K562 (cell line): Measurements from ENCODE around the gene SQOR. TPM values are rescaled to one million over a fixed set of nuclear protein-coding genes. Genes with fewer than 3 reads are reported as not detected.

Experiments used
- ATAC-seq: fragments of 200-7000 bp; cut with Tn5 transposase; 3 replicates; pipeline ENCODE4 v1.9.1; 2020; ENCODE audit warnings: moderate library complexity
- BruUV-seq: library from RNA; stranded (reverse); fragments of 400-500 nt; replicated peaks from 2 replicates; lab custom pipeline; 2021; lab: Mats Ljungman, UMichigan
- CTCF ChIA-PET: fragments of 300-600 bp; formaldehyde crosslinking; extraction: SDS; loops from one replicate; lab custom pipeline; 2021; ENCODE audit warnings: low intra/inter-chr PET ratio; lab: Yijun Ruan, JAX
- POLR2A ChIA-PET: fragments of 300-600, 350-650 bp; sonication (Branson Sonifier 250); formaldehyde crosslinking; extraction: SDS; loops from one replicate; lab custom pipeline; 2021; ENCODE audit warnings: antibody characterized with exemption, inconsistent platforms; lab: Yijun Ruan, JAX
- DNase-seq, 4 experiments: peaks; one replicate each; pipeline versions ENCODE4 v3.0.0 to v3.0.0-alpha.2; 2011 to 2018; ENCODE audit warnings: low spot score in 3 of 4, mixed read lengths in 3 of 4; ENCODE audit errors: extremely low read depth in 1 of 4
- FAIRE-seq: peaks from 2 replicates; lab custom pipeline; 2011; peaks lifted over from hg19 to GRCh38; lab: Jason Lieb, UNC
- H2AFZ ChIP-seq: 2 replicates; pipeline ENCODE4 v1.6.0; 2011; ENCODE audit warnings: low read depth, low read length, control low read depth, inconsistent platforms
- H3K27ac ChIP-seq: fragments of 200-600 bp; 3 replicates; pipeline ENCODE4 v1.8.0; 2011; ENCODE audit warnings: low read depth, mild to moderate bottlenecking, control low read depth, inconsistent platforms, low read length, moderate library complexity, mixed read lengths; ENCODE audit errors: extremely low read depth
- H3K27me3 ChIP-seq, 2 experiments: fragments of 300-600 bp in 1 of 2; 2 replicates in 1 of 2; 3 replicates in 1 of 2; pipeline versions ENCODE4 v1.6.0 to v1.8.0; 2011; ENCODE audit warnings: inconsistent platforms in 2 of 2, low read length in 2 of 2, mild to moderate bottlenecking in 1 of 2, mixed read lengths in 1 of 2, moderate library complexity in 1 of 2; ENCODE audit not compliant: control insufficient read depth in 2 of 2, insufficient read depth in 2 of 2
- H3K36me3 ChIP-seq: fragments of 300-600 bp; 3 replicates; pipeline ENCODE4 v1.8.0; 2011; ENCODE audit warnings: mild to moderate bottlenecking, low read length, inconsistent platforms; ENCODE audit not compliant: control insufficient read depth, insufficient read depth
- H3K4me1 ChIP-seq, 2 experiments: fragments of 200-600 bp in 1 of 2; replicated peaks in 1 of 2; 2 replicates in 1 of 2; 3 replicates in 1 of 2; pipeline versions ENCODE4 v1.5.1 to v1.8.0; 2011; ENCODE audit warnings: inconsistent platforms in 2 of 2, low read length in 2 of 2, mild to moderate bottlenecking in 1 of 2, mixed read lengths in 1 of 2, moderate library complexity in 1 of 2; ENCODE audit not compliant: control insufficient read depth in 2 of 2, insufficient read depth in 2 of 2
- H3K4me2 ChIP-seq: 2 replicates; pipeline ENCODE4 v1.6.1; 2011; ENCODE audit warnings: low read length, control low read depth, inconsistent platforms, mixed read lengths; ENCODE audit not compliant: insufficient read depth
- H3K4me3 ChIP-seq: fragments of 200-600 bp; sonication (generic), shearing (Covaris generic); 2 replicates; pipeline ENCODE4 v1.5.1; 2016; ENCODE audit warnings: control low read depth, inconsistent platforms
- H3K79me2 ChIP-seq: fragments of 200-600 bp; 3 replicates; pipeline ENCODE4 v1.8.0; 2011; ENCODE audit warnings: low read length, inconsistent platforms; ENCODE audit not compliant: control insufficient read depth, insufficient read depth
- H3K9ac ChIP-seq, 2 experiments: 2 replicates each; pipeline versions ENCODE4 v1.6.0 to v1.6.1; 2011; ENCODE audit warnings: low read depth in 2 of 2, low read length in 2 of 2, control low read depth in 1 of 2, inconsistent platforms in 1 of 2, mild to moderate bottlenecking in 1 of 2, mixed read lengths in 1 of 2; ENCODE audit not compliant: insufficient read depth in 1 of 2
- H3K9me1 ChIP-seq: one replicate; pipeline ENCODE4 v1.6.0; 2011; ENCODE audit warnings: inconsistent platforms, mild to moderate bottlenecking, low read length, moderate library complexity; ENCODE audit not compliant: control insufficient read depth, insufficient read depth
- H3K9me3 ChIP-seq: replicated peaks from 2 replicates; pipeline ENCODE4 v1.5.1; 2011; ENCODE audit warnings: low read depth, low read length, inconsistent platforms; ENCODE audit not compliant: control insufficient read depth, insufficient read depth
- H4K20me1 ChIP-seq: replicated peaks from 2 replicates; pipeline ENCODE4 v1.6.1; 2011; ENCODE audit warnings: low read length, inconsistent platforms, mixed read lengths; ENCODE audit not compliant: control insufficient read depth, insufficient read depth
- MYBL2 ChIP-seq, 2 experiments: fragments of 450-650 bp in 1 of 2; sonication (generic) in 1 of 2; formaldehyde crosslinking in 1 of 2; IDR thresholded peaks; 2 replicates each; pipeline versions ENCODE4 v1.6.1 to v1.8.1; 2017 to 2022; ENCODE audit warnings: borderline replicate concordance in 1 of 2, inconsistent platforms in 1 of 2, low read depth in 1 of 2, mild to moderate bottlenecking in 1 of 2, missing genetic modification reagents in 1 of 2, moderate library complexity in 1 of 2
- NELFE ChIP-seq: IDR thresholded peaks from 2 replicates; pipeline ENCODE4 v1.6.1; 2011; ENCODE audit warnings: mild to moderate bottlenecking; ENCODE audit not compliant: insufficient read depth, insufficient read length
- NFE2 ChIP-seq: IDR thresholded peaks from 2 replicates; pipeline ENCODE4 v1.6.1; 2014; ENCODE audit warnings: antibody characterized with exemption, low read depth
- WGBS: fragments of 100-300 bp; shearing (Covaris generic); methylation state at CpG from one replicate; pipeline ENCODE4 v1.1.6; 2016; ENCODE audit warnings: low coverage, mixed read lengths; ENCODE audit not compliant: insufficient coverage; ENCODE audit errors: missing lambda C conversion rate; 5-methylcytosine and 5-hydroxymethylcytosine counted together
- in situ Hi-C: fragments of 300-500 bp; cut with MboI; formaldehyde crosslinking; loops from 4 replicates; pipeline ENCODE4 v1.15.0; 2018; ENCODE audit warnings: inconsistent platforms, mixed read lengths
- intact Hi-C: fragments of 100-400 bp; cut with micrococcal nuclease; formaldehyde crosslinking; loops from 2 replicates; pipeline ENCODE4 v1.14.2; 2022
- polyA plus RNA-seq, 8 experiments: library from polyadenylated mRNA; depleted of rRNA in 4 of 8; stranded (reverse) in 5 of 8; unstranded in 3 of 8; fragments of >200 nt; fragmentation: Nextera tagmentation in 2 of 8; fragmentation: Illumina TruSeq in 1 of 8; extraction: Ambion mirVana in 2 of 8; extraction: Trizol in 1 of 8; gene quantifications; 2 replicates each; pipeline versions ENCODE4 v1.2.1 to v1.2.3, GENCODE V29; 2011 to 2014; ENCODE audit warnings: inconsistent platforms in 1 of 8, missing spikeins in 1 of 8
- total RNA-seq, 7 experiments: library from RNA; depleted of rRNA in 6 of 7; stranded (reverse); fragments of >200 nt in 6 of 7; fragmentation: Illumina TruSeq in 2 of 7; extraction: Trizol in 2 of 7; gene quantifications; 2 replicates each; pipeline versions ENCODE4 v1.2.1 to v1.2.3, GENCODE V29; 2011 to 2021; ENCODE audit warnings: low replicate concordance in 1 of 7
- TF ChIP-seq, protein P1 (sequence below): sonication (generic); formaldehyde crosslinking; IDR thresholded peaks from 2 replicates; pipeline ENCODE4 v1.4.0; 2020; ENCODE audit warnings: mild to moderate bottlenecking, missing genetic modification reagents

The SQOR gene
- total and polyA plus RNA-seq, 9 of the 15 experiments (the other 6 are each of a cell fraction or from before 2014, with no cell fraction given): 0.32 to 1.6 (median 1.1) TPM

DNA sequence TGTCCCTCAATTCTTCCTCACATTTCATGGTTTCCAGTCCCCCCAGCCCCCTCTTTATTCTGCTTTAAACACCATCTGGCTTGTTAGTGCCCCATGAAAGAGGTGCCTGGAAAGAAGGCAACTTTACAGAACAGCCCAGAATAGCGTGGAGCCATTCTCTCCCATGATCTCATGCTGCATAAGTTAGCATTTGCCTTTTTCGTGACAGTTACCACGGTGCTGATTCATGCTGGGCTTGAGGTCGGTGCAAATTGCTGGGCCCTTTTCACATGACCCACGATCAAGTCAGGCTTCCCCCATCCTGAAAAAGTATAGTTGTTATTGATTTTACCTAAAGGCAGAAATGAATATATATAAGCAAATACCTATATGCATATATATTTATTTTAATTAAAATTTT lies 29.6 kb downstream of the SQOR start:
- DNase-seq (no peak), FAIRE-seq (no peak), ATAC-seq (no peak)
- H3K27ac ChIP-seq: no peak overlapping the region
- no TSS peak for BruUV-seq
- no peak overlapping the region for H3K4me3 ChIP-seq
- H3K9me1 ChIP-seq: no peaks in the 10 kb centered on the region
- ChIA-PET CTCF (no interaction called here), POLR2A (no interaction called here)
- WGBS: 2% methylated on average over 5 of the region's 5 CpGs
- peaks cover 0 to 5% of the 10 kb centered on the region in 2 experiments; a peak in 1 of 5 replicates for H3K27me3 ChIP-seq
- no peak overlapping the region for H3K4me2 ChIP-seq
- no peaks in the 10 kb centered on the region for H3K36me3 ChIP-seq
- no peaks in the 10 kb centered on the region for H3K79me2 ChIP-seq
- intact Hi-C loops: no loop called here
- H2AFZ ChIP-seq: no peak overlapping the region
- no peak overlapping the region; a peak in 1 of 4 replicates for H3K9ac ChIP-seq
- H3K4me1 ChIP-seq: no peaks in the 10 kb centered on the region
- in situ Hi-C loops: no loop called here
- H4K20me1 ChIP-seq: no peaks in the 10 kb centered on the region
- H3K9me3 ChIP-seq: no peaks in the 10 kb centered on the region
- TF ChIP-seq, protein P1, sequence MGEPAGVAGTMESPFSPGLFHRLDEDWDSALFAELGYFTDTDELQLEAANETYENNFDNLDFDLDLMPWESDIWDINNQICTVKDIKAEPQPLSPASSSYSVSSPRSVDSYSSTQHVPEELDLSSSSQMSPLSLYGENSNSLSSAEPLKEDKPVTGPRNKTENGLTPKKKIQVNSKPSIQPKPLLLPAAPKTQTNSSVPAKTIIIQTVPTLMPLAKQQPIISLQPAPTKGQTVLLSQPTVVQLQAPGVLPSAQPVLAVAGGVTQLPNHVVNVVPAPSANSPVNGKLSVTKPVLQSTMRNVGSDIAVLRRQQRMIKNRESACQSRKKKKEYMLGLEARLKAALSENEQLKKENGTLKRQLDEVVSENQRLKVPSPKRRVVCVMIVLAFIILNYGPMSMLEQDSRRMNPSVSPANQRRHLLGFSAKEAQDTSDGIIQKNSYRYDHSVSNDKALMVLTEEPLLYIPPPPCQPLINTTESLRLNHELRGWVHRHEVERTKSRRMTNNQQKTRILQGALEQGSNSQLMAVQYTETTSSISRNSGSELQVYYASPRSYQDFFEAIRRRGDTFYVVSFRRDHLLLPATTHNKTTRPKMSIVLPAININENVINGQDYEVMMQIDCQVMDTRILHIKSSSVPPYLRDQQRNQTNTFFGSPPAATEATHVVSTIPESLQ (CRISPR knock-in tag): no peak
- TF ChIP-seq MYBL2 (IDR thresholded peaks at IDR 0.05; ENCODE audit: low read depth) (no peak), MYBL2 (CRISPR knock-in tag; IDR thresholded peaks at IDR 0.05; ENCODE audit: borderline replicate concordance) (no peak), NFE2 (0 out of 2 replicates have a peak, but pooled peaks have one; percentile 20), NELFE (no peak)
